Activated T-cell treated with anti-CD3 and anti-CD28 coated beads, Interleukin-2, amount 50 U/mL, for 72 hours (primary cell): ENCODE data around the gene CPSF7. TPM values are rescaled to one million over a fixed set of nuclear protein-coding genes. Genes with fewer than 3 reads are reported as not detected.

Experiments
- ATAC-seq, 2 donors: fragments of 150-1000 bp; cut with Tn5 transposase; replicated peaks in 1 of 2; 2 replicates each; pipeline ENCODE4 v1.10.0; 2021; ENCODE audit warnings: moderate library complexity in 2 of 2, mild to moderate bottlenecking in 1 of 2
- DNase-seq, 2 donors: peaks; one replicate each; pipeline ENCODE4 v3.0.0; 2021 to 2022; ENCODE audit warnings: mixed read lengths in 1 of 2
- H3K27ac Mint-ChIP-seq: one replicate; pipeline ENCODE4 v1.8.0; 2022; ENCODE audit warnings: mild to moderate bottlenecking, moderate library complexity, mixed read lengths
- H3K27me3 Mint-ChIP-seq: one replicate; pipeline ENCODE4 v1.8.0; 2022; ENCODE audit warnings: low read depth, mixed read lengths
- H3K36me3 Mint-ChIP-seq, 2 donors: one replicate each; pipeline ENCODE4 v1.8.0; 2022; ENCODE audit warnings: mixed read lengths in 2 of 2, mild to moderate bottlenecking in 1 of 2; ENCODE audit not compliant: insufficient read depth in 2 of 2
- H3K4me1 Mint-ChIP-seq: one replicate; pipeline ENCODE4 v1.8.0; 2022; ENCODE audit warnings: low read depth, mixed read lengths
- H3K4me3 Mint-ChIP-seq, 2 donors: one replicate each; pipeline ENCODE4 v1.8.0; 2022; ENCODE audit warnings: mild to moderate bottlenecking in 2 of 2, mixed read lengths in 2 of 2, moderate library complexity in 2 of 2
- H3K9me3 Mint-ChIP-seq, 2 donors: one replicate each; pipeline ENCODE4 v1.8.0; 2022; ENCODE audit warnings: mixed read lengths in 2 of 2
- total RNA-seq, 2 donors: library from RNA; stranded (reverse); gene quantifications; one replicate each; pipeline ENCODE4 v1.2.3, GENCODE V29; 2022

The CPSF7 gene
- total RNA-seq, 2 donors from 2014 or later = 164 to 223 TPM

DNA sequence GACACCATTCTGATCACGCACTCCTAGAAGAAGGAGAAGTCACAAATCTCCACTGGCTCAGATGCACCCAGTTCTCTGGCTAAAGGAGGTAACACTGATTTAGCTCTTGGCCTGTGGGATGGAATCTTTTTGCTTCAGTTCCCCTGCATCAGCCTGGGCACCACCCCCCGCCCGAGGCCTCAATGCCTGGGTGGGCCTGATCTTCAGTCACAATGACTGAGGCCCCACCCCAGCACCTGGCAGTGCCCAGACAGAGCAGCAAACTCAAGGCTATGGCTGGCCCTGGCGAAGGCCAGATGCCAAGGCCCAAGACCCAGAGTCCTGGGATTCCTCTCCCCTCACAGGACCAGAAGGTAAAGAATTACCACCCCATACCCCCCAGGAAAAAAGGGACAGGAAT lies 73.1 kb downstream of the CPSF7 start:
- H3K27me3 Mint-ChIP-seq = no peaks in the 10 kb centered on the region
- H3K9me3 Mint-ChIP-seq = no peaks in the 10 kb centered on the region
- DNase-seq (no peak), ATAC-seq (no peak)
- H3K27ac Mint-ChIP-seq = no peak overlapping the region
- peaks cover 2 to 10% of the 10 kb centered on the region in 2 donors for H3K36me3 Mint-ChIP-seq
- H3K4me3 Mint-ChIP-seq = no peak overlapping the region
- H3K4me1 Mint-ChIP-seq = peaks cover 38% of the 10 kb centered on the region

DNA sequence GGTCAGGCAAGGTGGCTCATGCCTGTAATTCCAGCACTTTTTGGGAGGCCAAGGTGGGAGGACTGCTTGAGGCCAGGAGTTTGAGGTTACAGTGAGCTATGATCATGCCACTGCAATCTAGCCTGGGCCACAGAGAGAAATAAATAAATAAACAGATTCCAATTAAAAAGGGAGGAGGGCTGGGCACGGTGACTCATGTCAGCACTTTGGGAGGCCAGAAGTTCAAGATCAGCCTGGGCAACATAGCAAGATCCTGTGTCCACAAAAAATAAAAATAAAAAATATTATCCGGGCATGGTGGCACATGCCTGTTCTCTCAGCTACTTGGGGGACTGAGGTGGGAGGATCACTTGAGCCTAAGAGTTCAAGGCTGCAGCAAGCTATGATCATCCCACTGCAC lies 75.6 kb downstream of the CPSF7 start:
- H3K27me3 Mint-ChIP-seq = no peaks in the 10 kb centered on the region
- H3K4me3 Mint-ChIP-seq = no peak overlapping the region
- DNase-seq (no peak), ATAC-seq (no peak)
- no peak overlapping the region for H3K27ac Mint-ChIP-seq
- H3K4me1 Mint-ChIP-seq = peaks cover 17% of the 10 kb centered on the region
- peaks cover 2 to 14% of the 10 kb centered on the region in 2 donors for H3K36me3 Mint-ChIP-seq
- H3K9me3 Mint-ChIP-seq = no peaks in the 10 kb centered on the region

DNA sequence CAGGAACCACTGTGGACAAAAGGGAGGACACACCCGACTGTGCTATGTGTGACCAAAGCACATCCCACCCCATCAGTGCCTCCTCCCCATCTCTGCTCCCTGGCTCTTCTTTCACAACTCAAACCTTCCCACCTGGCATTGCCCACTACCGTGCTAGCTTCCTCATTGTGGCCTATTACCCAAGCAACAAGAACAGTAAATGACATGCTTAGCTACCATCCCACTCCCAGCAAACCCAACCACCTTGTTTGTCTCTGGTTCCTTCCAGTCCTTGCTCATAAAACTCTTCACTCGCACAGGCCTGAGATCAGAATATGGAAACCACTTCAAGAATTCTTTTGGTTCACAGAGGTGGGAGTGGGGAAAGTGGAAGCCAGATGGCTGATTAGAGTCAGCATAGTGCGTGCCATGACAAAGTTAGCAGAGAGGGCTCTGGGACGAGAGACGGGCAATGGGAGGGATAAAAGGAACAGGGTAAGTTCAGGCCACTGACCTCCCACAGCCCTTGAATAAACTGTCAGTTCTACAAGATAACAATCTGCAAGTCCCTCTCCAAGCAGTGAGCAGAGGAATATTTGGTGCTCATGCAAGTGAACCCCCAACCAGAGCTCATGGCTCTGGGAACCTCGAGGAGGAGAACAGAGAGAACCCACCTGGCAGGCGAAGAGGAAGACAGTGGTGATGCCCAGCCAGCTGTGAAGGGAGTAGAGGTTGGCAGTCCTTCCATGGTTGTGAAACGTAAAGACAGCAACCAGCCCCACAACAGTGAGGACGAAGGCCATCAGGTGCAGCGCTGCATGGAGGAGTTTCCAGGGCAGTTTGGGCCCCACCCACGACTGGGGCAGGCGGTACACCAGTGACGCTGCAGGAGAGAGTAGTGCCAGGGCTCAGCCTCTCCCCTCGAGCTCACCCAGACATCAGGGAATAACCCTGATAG lies 76.4 kb downstream of the CPSF7 start:
- no peak overlapping the region for H3K4me3 Mint-ChIP-seq
- H3K27me3 Mint-ChIP-seq = no peaks in the 10 kb centered on the region
- peaks cover 13% of the 10 kb centered on the region for H3K4me1 Mint-ChIP-seq
- no peak overlapping the region for H3K27ac Mint-ChIP-seq
- no peaks in the 10 kb centered on the region for H3K9me3 Mint-ChIP-seq
- no peak for DNase-seq
- peaks cover 2 to 17% of the 10 kb centered on the region in 2 donors for H3K36me3 Mint-ChIP-seq
- ATAC-seq = no peak

Other genes starting within 250 kb of the CPSF7 start
- not detected for gene PGA3, start 226.5 kb downstream of the CPSF7 start, total RNA-seq
- gene PGA4, start 207.6 kb downstream of the CPSF7 start, total RNA-seq = not detected
- not detected for gene PGA5, start 188.8 kb downstream of the CPSF7 start, total RNA-seq
- gene VWCE, start 134.7 kb downstream of the CPSF7 start, total RNA-seq = 10 to 100 TPM in 1 of 2 donors, 1 to 10 TPM in 1; 7.7 to 11.8 TPM
- 100 to 1,000 TPM; 168 to 176 TPM for gene DDB1, start 96.9 kb downstream of the CPSF7 start, total RNA-seq
- 10 to 100 TPM; 71.0 to 74.0 TPM for gene TKFC, start 96.7 kb downstream of the CPSF7 start, total RNA-seq
- gene CYB561A3, start 68.1 kb downstream of the CPSF7 start, total RNA-seq = 10 to 100 TPM; 37.9 to 43.0 TPM
- 10 to 100 TPM; 42.0 to 45.0 TPM for gene TMEM138, start 67.6 kb downstream of the CPSF7 start, total RNA-seq
- 10 to 100 TPM; 16.7 to 20.3 TPM for gene TMEM216, start 37.4 kb downstream of the CPSF7 start, total RNA-seq
- gene SDHAF2, start 149 bp upstream of the CPSF7 start, total RNA-seq = 10 to 100 TPM; 36.6 to 40.7 TPM
- not detected for gene LRRC10B, start 78.8 kb upstream of the CPSF7 start, total RNA-seq
- gene SYT7, start 151.1 kb upstream of the CPSF7 start, total RNA-seq = not detected